IMR-90 (cell line): ENCODE measurements around the gene C6orf136.

Experiments used
- SMC3 ChIP-seq: fragments of 150-350 bp; IDR thresholded peaks from 2 replicates; pipeline ENCODE4 v1.6.1; 2016; ENCODE audit warnings: low read depth, mild to moderate bottlenecking, antibody characterized with exemption, low read length, moderate library complexity
- TF ChIP-seq, protein P1 (sequence below): conservative IDR thresholded peaks from 2 replicates; pipeline ENCODE4 v1.5.1; 2012; ENCODE audit warnings: mild to moderate bottlenecking, low read depth, low read length, improper control_type of control experiment

DNA sequence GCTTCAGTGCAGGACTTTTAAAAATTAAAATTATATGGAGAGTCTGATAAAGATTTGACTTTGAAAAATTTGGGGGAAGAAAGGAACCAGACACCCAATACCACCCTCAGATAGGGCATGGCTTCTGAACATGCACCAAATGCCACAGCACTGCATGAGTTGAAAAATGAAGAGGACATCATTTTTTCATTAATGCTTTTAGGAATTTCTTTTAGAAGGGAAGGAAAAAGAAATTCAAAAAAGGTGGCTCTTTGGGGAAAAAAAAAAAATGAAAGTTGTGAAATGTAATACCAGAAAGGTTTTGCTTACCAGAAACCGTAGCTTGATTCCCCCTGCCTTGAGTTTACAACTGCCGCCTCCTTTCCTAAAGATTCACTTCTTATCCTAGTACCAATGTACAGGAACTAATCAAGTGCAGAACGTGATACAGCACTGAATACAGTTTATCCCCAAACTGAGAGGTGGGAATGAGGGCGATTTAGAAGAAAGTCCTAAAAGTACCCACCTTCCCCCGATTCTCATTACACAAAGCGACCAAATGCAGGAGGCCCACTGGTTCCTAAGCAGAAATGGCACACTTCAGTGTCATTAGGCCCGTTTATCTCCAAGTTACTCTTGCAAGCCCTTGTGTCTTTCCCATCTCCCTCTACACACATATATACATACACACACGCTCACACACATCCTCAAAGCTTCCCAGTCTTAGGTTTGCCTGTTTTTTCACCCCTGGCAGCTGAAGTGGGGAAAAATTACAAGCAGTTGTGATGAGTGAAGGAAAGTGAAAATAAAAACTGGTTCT, 32.7 kb upstream of the C6orf136 start:
- TF ChIP-seq, protein P1, sequence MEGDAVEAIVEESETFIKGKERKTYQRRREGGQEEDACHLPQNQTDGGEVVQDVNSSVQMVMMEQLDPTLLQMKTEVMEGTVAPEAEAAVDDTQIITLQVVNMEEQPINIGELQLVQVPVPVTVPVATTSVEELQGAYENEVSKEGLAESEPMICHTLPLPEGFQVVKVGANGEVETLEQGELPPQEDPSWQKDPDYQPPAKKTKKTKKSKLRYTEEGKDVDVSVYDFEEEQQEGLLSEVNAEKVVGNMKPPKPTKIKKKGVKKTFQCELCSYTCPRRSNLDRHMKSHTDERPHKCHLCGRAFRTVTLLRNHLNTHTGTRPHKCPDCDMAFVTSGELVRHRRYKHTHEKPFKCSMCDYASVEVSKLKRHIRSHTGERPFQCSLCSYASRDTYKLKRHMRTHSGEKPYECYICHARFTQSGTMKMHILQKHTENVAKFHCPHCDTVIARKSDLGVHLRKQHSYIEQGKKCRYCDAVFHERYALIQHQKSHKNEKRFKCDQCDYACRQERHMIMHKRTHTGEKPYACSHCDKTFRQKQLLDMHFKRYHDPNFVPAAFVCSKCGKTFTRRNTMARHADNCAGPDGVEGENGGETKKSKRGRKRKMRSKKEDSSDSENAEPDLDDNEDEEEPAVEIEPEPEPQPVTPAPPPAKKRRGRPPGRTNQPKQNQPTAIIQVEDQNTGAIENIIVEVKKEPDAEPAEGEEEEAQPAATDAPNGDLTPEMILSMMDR = no peak
- no peak for TF ChIP-seq SMC3
